HG03442 (cell line): Measurements from ENCODE around the gene OR2V2.

Experiments
- ATAC-seq: cut with Tn5 transposase; IDR thresholded peaks from one replicate; pipeline ENCODE4 v1.9.1; 2021; ENCODE audit warnings: mild to moderate bottlenecking, moderate library complexity; ENCODE audit not compliant: unreplicated experiment

OR2V2 gene

DNA sequence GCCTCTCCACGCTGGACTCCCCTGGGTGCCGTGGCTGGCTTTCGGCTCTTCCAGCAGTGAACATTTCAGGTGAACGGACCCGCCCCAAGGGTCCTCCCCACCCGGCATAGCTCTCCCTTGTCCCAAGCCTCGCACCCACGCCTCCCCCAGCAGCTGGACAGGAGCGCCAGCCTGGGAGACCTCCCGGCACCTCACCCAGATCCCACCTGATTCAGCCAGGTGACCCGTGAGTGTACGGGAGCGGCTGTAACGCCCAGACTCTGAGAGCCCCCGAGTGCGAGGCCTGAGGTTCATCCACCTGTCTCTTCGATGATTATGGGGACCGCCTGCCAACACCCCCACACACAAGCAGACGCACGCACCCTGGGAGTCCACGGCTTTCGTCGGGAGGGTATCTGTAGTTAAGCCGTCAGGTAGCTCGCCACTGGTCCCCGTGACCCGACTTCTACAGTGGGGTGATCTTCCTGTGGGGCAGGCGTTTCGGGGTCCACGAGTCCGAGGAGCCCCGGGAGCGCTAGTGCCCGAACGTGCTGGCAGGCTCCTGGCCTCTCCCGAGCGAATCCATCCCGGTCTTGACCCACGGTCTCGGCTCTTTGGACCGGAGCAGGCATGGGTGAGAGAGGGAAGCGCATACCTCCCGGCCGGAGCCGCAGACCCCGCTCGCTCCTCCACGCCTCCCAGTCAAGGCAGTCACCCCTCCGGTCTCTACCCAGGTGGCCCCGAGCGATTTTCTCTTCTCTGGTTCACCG is 42.8 kb downstream of the OR2V2 start:
- ATAC-seq = no peak

DNA sequence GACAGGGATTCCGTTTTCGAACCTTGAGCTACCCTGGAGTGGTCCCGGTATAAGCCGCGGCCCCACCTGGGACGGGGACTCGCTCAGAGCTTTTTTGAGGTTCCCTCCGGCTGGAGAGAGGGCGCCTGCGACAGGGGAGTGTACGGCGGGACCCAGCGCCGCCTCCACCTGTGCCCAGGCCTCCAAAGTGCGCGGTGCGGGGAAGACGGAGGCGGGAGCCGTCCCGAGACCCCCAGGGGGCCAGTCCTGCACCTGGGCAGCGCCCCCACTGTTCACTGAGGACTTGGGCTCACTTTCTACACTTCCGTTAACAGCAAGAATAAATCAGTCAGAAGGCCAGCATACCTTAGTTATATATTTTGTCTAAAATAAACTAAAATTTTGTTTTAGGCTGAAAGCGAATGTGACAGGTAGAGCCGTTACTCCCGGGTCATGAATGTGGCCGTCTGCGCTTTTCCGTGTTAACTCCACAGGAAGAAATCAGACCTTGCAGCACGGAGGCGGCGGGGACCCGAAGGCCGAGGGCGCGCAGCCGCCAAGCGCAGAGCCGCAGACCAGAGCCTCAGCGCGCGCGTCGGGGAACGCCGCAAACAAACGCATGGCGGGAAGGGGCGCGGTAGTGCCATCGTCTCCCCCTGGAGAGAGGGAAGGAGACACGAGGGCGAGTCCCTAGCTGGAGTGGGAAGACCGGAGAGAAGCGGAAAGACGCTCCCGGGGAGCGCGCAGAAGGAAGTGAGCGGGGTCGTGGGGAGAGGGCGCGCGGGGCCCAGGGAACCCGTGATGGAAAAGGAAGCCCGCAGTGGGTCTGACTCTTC is 43.5 kb downstream of the OR2V2 start:
- no peak for ATAC-seq

DNA sequence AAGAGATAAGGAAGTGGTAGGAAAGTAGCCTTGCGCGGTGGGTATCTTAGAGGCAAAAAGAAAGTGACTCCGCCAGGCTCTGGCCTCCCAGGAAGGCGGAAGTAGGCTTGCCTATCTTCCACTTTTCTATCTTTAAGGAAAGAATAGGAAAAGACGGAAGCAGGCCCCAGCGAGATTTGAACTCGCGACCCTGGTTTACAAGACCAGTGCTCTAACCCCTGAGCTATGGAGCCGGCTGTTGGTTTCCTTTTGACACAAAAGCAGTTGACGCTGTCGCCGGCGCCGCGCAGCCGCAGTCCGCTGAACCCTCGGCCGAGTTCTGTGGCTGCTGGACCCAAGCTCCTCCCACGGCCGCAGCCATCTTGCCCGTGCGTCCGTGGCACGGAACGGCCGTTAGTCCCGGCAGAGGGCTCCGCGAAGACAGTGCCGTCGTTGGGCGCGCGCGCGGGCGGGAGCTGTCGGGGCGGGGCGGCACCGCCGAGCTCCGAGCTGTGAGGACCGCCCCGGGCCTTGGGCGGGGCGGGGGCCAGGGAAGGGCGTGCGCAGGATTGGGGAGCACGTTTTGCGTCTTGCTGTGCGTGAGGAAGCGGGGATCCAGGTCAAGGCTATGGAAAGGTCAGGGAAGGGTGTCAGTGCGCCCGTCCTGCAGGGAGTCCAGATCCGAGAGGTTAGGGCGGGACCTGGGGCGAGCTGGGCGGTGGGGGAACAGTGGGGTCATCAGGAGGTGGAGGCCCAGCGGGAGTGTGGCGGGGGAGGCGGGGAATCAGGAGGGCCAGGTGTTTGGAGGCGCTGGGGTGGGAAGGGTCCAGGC is 44.3 kb downstream of the OR2V2 start:
- peak; percentile 61 for ATAC-seq

DNA sequence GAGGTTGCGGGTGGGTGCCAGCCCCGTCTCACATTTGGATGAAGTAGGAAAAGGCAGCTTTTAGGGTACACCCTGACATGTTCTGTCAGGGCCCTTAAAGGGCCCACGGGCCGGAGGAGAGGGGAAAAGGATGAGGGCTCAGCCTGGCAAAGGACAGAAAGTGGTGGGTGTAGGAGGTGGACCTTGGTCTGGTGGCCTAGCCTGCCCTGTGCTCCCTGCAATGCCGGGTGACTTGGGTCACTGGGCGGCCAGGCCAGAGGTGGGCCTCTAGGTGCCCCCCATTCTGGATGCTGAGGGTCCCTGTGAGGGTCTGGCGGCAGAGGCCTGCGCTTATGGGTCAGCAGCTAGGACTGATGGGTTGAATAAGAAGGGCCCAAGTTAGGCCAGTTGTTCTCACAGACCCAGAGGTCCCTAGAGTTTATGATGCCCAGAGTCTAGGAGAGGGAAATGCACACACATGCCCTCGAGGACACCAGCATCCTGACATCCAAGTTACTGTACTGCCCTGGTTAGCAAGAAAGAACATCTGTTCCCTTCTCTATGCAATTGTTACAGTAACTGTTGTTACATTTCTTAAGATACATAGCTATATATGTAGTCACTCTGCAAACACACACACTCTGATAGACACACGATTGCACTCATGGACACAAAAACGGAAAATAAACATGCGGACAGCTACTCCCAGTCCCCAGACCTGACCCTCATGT is 45.1 kb downstream of the OR2V2 start:
- ATAC-seq = no peak

DNA sequence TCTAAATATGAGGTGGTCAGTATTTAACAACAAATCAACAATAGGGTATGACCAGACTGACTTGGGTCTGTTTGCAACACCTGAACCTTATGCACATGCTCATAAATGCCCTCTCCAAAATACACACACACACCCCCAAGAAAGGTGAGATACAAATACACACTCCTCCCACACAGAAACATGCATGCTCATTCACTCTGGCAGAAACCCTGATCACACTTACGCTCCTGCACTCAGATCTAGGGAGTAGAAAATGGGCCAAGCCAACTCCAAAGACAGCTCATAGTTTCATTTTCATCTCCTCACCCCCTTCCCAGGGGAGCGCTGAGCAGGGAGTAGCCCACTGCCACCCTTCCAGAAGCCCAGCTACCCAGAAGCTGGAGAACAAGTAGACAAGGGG is 46.3 kb downstream of the OR2V2 start:
- no peak for ATAC-seq

DNA sequence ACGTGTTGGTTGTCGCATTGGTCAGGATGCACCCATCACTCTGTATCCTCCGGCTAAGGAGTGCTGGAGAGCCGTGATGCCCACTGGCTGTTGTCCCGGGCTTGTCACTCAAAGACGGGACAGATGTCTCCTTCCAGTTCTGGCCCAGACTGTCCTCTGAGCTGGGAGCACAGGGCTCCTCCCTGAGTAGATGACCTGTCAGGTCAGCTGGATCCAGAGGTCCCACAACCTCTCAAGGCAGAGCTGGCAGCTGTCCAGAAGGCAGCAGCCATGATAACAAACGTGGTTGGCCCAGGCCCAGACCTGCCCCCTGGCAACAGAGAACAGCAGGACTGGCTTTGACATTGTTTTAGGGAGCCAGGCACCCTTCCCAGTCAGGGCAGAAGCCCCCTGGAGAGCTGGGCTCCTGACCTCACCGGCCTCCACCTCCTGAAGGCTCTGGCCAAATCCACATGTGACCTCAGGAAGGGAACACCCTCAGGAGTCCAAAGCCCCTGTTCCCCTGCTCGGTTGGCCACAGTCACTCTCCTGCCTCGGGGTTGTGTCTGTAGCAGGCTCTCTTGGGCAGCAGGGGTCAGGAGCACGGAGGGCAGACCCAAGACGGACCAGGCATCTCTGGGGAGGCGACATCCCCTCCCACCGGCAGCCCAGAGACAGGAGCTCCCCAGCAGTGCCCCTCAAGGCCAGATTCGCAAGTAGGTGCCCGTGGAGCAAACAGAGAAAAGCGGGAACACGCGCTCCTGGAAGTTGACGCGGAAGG is 47.3 kb downstream of the OR2V2 start:
- ATAC-seq = no peak

DNA sequence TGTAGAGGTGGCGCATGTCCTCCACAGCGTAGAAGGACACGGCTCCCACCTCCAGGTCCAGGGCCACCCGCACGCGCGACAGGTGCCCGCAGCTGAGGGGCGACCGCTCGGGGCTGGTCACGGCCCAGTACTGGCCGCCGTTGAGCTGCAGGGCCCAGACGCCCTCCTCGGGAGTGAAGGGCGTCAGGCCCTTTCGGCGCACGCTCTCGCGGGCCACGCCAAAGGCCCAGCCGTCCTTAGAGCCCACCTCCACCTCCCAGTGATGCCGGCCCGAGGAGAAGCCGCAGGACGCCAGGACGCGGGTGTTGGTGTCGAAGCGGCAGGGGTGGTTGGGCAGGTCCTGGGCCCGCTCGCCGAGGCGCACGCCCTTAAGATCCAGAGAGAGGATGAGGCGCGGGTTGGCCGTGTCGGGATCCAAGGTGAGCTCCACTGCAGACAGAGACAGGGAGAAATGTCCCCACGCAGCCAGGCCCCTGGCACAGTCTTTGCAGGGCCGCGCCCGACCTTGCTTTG is 47.9 kb downstream of the OR2V2 start:
- ATAC-seq = no peak

DNA sequence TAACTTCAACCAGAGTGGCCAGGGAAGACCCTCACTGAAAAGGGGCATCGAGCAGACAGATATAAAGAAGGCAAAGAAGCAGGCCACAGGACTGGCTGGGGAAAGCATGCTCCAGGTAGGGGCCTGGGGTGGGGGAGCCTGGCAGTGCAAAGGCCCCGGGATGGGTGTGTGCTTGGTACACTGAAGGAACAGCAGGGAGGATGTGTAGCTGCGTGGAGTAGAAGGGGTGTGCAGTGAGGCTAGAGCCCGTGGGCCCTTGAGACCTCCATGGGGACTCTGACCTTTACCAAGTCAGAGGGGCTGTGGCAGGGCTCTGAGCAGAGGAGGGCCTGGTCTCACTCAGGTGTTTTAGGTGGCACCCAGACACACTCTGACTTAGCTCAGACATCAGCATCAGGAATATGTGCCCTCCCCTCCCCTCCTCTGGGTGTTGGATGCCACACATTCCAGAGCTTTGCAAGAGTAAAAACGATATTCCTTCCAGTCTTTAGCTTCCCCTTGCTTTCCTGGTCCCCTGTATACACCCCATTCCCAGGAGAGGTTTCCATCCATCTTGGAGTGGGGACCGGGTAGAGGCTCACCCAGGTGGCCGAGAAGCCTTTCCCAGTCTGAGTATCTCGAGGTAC is 50.1 kb downstream of the OR2V2 start:
- ATAC-seq = no peak

DNA sequence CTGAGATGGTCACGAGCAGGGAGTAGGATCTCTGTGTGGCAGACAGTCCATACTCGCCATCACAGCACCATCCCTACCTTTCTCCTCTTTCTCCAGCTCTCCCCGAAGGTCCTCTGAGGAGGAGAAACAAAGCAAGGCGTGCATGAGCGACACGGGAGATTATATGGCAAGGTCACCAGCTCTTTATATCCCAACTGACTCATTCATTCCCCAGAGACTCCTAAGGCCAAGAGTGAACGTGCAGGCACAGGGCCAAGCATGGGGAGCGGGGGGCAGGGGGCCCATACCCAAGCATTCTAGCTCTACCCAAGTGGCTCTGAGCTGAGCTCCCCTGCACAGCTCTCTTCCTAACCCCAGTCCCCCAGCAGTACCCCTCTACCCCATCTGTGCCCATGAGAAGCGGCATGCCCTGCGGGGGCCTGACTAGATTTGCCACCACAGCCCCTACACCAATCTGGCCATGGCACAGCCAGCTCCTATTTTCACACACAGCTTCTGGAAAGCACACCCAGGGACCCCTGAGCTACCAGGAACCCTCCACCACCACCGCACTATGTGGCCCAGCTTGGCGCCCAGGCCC is 50.8 kb downstream of the OR2V2 start:
- ATAC-seq = no peak

DNA sequence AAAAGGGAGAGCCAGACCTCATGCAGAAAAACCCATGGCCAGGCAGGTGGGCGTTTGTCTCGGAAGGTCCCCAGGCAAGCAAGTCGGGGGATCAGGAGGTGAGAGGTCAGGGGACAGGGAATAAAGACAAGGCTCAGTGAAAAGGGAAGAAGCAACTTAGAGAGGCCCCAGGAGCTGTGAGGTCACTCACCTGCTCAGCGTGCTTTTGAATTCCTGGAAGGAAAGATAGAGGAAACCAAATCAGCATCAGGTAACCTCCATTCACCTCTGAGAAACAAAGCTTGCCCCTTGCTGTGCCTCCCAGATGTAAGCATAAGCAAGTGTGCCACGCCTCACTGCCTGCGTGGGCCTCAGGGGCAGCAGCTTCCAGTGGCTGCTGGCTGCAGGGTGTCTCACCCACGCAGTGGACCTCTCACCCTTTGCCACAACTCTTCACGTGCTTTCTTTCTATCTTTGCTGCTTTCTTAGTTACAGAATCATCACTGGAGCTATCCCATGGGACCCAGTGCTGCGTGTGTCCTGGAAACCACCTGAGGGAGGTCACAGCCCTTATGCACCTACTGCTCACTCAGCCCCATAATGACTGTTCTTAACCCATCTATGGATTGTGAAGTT is 51.6 kb downstream of the OR2V2 start:
- ATAC-seq = peak; percentile 80

DNA sequence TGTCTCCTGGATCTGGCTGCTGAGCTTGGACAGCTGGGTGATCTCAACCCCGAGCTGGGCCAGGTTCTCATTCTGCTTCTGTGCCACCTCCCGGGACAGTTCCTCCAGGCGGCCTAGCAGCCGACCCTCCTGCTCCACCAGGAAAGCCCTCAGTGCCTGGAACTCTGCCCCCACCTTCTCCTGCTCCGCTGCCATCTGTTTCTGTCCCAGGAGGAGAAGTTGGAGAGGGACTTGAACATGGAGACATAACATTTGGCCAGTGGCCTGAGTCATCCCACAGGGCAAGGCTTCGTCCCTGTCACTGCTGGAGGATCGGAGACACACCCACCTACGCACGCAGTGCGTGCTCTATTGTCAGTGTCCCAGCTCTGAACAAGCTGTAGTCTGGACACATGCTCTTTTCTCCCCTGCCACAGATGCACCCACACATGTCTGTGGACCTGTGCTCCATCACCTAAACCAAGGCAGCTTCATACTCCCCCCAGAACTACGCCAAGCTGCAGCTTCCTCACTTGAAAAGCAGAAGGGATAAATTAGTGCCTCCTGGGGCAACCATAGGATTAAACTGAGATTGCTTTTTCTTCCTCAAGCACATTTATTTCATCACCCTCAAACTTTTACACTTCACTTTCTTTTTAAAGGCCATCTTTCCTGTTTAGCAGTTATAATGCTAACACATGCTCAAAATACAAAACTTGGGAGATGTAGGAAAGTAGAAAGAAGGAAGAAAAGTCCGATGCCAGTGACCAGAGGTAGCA is 52.7 kb downstream of the OR2V2 start:
- no peak for ATAC-seq

DNA sequence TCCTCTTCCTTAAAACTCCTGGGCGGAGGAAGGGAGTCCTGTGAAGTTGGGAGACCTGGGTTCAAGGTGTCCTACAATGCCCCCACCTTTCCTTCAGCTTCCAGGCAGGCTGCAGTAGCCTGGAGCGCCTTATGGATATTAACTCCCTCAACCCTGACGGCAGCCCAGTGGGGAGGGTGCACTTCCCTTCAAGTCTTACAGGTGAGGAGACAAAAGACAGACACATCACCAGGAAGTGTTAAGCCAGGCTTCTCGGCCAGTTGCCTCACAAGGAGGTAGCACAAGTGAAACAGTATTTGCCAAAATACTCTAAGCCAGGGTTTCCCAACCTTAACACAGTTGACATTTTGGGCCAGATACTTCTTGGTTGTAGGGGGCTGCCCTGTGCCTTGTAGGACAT is 53.4 kb downstream of the OR2V2 start:
- ATAC-seq = no peak

DNA sequence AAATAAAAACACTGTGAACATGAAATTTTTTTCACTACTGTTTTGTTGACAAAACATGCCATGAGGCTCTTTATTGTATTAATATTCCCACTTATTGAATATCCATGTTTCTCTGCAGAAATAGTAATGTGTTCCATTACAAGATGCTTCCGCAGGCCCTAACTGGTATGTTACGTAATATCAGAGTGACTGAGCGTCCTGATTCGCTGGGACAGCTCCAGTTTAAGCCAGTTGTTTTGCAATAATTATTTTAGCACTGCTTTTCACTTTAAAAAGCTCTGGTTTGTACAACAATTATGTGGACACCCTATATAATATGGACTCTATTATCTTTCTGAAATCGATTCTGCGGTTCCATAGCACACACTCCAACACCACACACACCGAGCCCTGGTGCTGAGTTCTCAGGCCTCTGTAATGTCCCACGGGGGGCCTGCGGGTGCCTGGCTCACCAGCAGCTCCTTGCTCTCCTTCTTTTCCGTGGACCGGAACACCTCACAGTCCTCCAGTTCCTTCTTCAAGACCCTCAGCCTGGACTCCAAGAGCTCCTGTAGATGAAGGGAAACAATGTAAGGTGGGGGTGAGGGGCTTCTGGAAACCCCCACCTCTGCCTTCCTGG is 55.8 kb downstream of the OR2V2 start:
- ATAC-seq = no peak

DNA sequence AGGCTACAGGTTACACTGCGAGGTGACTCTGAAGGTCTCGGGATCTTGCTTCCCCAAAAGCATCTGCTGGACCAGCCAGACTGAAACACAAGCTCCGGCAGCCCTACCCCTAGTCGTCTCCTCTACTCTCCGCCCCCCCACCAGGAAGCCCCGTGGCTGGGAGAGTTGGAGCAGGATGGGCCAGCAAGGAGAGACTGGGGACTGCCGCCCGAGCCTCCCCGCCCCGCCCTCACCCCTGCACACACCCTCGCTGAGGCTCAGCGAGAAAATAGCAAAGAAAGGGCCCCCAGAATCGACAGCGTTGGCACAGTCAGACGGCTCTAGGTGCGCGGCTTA is 56.4 kb downstream of the OR2V2 start:
- ATAC-seq = no peak

DNA sequence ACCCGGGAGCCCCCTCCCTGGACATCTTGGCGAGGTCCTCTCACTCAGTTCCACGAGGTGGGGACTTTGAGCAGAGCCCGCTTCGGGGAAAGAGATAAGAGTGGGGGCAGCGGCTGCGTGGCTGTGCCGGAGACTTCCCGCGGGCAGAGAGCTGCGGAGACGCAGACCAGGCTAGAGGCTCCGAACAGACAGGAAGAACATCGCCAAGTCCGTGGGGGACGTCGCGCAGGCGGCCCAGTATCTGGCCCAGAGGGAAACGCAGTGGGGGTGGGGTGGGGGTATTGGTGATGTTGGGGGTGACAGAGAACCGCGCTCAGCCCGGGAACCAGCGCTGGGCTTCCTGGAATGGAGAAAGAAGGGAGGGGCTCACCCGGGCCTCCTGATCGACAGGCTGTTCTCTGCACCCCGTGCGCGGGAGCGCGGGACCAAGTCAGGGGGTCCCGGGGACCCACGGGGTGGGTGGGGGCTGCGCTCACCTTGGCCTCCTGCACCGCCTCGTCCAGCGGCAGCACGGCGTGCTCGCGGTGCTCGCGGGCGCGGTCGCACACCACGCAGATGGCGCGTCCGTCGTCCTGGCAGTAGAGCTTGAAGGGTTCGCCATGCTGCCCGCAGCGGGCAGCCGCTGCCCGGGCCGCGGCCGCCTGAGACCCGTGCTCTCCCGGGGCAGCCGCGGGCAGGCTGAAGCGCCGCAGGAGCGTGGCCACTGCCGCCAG is 56.9 kb downstream of the OR2V2 start:
- ATAC-seq = no peak

DNA sequence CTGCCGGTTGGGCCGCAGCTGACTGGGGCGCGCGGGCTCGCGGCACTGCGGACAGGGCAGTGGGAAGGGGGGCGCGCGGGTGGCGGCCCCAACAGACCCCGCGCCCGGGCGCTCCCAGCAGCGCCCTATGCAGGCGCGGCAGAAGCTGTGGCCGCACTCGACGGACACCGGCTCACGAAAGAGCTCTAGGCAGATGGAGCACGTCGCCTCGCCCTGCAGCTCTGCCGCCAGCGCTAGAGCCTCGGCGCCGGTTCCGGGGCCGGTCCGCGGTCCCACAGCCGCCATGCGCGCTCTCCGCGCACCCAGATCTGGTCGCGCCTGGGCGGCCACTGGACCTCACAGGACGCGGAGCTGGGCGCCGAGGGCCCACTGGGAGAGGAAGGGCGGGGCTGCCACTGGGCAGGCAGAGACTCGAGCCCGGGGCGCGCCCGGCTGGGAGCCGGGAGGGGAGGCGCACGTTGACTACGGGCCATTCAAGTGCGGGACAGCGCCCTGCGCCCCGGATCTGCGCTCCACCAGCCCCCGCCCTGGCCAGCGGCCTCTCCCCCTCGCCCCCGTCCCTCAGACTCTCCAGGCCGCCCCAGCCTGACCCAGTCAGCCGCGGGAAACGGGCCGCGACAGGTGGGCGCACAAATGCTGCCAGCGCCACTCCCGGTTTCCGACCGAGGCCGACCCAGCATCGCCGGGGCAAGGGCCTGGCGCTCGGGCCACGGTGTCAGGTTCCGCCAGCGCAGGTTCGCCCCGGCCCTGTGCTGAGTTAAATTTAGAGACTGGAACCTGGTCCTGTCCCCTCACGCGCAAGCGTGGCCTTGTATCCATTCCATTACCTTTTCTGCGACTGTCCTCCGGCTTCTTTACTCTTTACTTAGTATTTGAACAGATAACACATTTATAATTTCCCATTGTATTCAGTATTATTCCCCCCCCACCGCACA is 57.7 kb downstream of the OR2V2 start, which contains the start of gene TRIM7:
Gene TRIM7, minus strand, starts transcription at position 371 of the 935 bp plus-strand sequence. Its CDS starts 86 bp downstream, at position 285.
- no peak for ATAC-seq
